ENCODE data around the gene TRIM32.

Gene TRIM32

GRCh38 chr9:116646661-116647514 is 40.2 kb upstream of the TRIM32 start:
- Histone ChIP-seq H3K4me3 (ENCODE audit: low read depth in 1 of 2, low read length in 1 of 2) (no peak overlapping the region), H3K9me3 (no peaks in the 10 kb centered on the region), H3K27me3 (no peaks in the 10 kb centered on the region), H3K4me1 (ENCODE audit: control insufficient read depth in 1 of 2, insufficient read depth in 1 of 2, low read depth in 1 of 2, low read length in 1 of 2) (no peaks in the 10 kb centered on the region), H3K27ac (no peak overlapping the region), H3K36me3 (no peaks in the 10 kb centered on the region)
- no peak for TF ChIP-seq CTCF (IDR thresholded peaks at IDR 0.05)

- Histone ChIP-seq H3K36me3 (no peaks in the 10 kb centered on the region), H3K27ac (no peak overlapping the region), H3K9me3 (no peaks in the 10 kb centered on the region), H3K4me3 (ENCODE audit: low read depth in 1 of 2, low read length in 1 of 2) (no peak overlapping the region), H3K27me3 (no peaks in the 10 kb centered on the region), H3K4me1 (ENCODE audit: control insufficient read depth in 1 of 2, insufficient read depth in 1 of 2, low read depth in 1 of 2, low read length in 1 of 2) (no peaks in the 10 kb centered on the region)
- no peak for TF ChIP-seq CTCF (IDR thresholded peaks at IDR 0.05)
These were observed 39.6 kb upstream of the TRIM32 start for GRCh38 chr9:116647515-116647809.

- Histone ChIP-seq H3K9me3 (no peaks in the 10 kb centered on the region), H3K36me3 (no peaks in the 10 kb centered on the region), H3K4me3 (ENCODE audit: low read depth in 1 of 2, low read length in 1 of 2) (no peak overlapping the region), H3K4me1 (ENCODE audit: control insufficient read depth in 1 of 2, insufficient read depth in 1 of 2, low read depth in 1 of 2, low read length in 1 of 2) (no peaks in the 10 kb centered on the region), H3K27me3 (peaks cover 6% of the 10 kb centered on the region), H3K27ac (no peak overlapping the region)
- TF ChIP-seq CTCF (IDR thresholded peaks at IDR 0.05) = no peak
These were observed 33.6 kb upstream of the TRIM32 start for GRCh38 chr9:116653348-116654058.

GRCh38 chr9:116654059-116654355 is 33.1 kb upstream of the TRIM32 start:
- Histone ChIP-seq H3K36me3 (no peaks in the 10 kb centered on the region), H3K4me1 (ENCODE audit: control insufficient read depth in 1 of 2, insufficient read depth in 1 of 2, low read depth in 1 of 2, low read length in 1 of 2) (no peaks in the 10 kb centered on the region), H3K27ac (no peak overlapping the region), H3K27me3 (peaks cover 6% of the 10 kb centered on the region), H3K4me3 (ENCODE audit: low read depth in 1 of 2, low read length in 1 of 2) (no peak overlapping the region), H3K9me3 (no peaks in the 10 kb centered on the region)
- TF ChIP-seq CTCF (IDR thresholded peaks at IDR 0.05) = no peak

- Histone ChIP-seq H3K27me3 (peaks cover 6% of the 10 kb centered on the region), H3K4me3 (ENCODE audit: low read depth in 1 of 2, low read length in 1 of 2) (no peak overlapping the region), H3K27ac (no peak overlapping the region), H3K4me1 (ENCODE audit: control insufficient read depth in 1 of 2, insufficient read depth in 1 of 2, low read depth in 1 of 2, low read length in 1 of 2) (no peaks in the 10 kb centered on the region), H3K36me3 (no peaks in the 10 kb centered on the region), H3K9me3 (no peaks in the 10 kb centered on the region)
- no peak for TF ChIP-seq CTCF (IDR thresholded peaks at IDR 0.05)
These were observed 30.6 kb upstream of the TRIM32 start for GRCh38 chr9:116656501-116656971.
